ENCODE measurements around the gene TTC33.
"Not testable (repeated sequence)": the region's sequence is repeated elsewhere in the genome, so short reads cannot be mapped to it uniquely, and the experiment has no call there.

TTC33 gene

GRCh38 chr5:40714001-40714400 lies 41.8 kb downstream of the TTC33 start:
- DNase-seq = no peak

- DNase-seq = not testable (repeated sequence)
These were observed 45.2 kb downstream of the TTC33 start for GRCh38 chr5:40710575-40710974.

- DNase-seq = not testable (repeated sequence)
These were observed 50.3 kb downstream of the TTC33 start for GRCh38 chr5:40705484-40705883.

- DNase-seq = not testable (repeated sequence)
These were observed 53.7 kb downstream of the TTC33 start for GRCh38 chr5:40702027-40702426.

- no peak for DNase-seq
These were observed 55.5 kb downstream of the TTC33 start for GRCh38 chr5:40700116-40700782.

GRCh38 chr5:40694433-40694832 lies 61.3 kb downstream of the TTC33 start:
- no peak for DNase-seq

GRCh38 chr5:40691894-40692293 lies 63.9 kb downstream of the TTC33 start:
- no peak for DNase-seq

- no peak for DNase-seq
These were observed 65.5 kb downstream of the TTC33 start for GRCh38 chr5:40690267-40690666.

- DNase-seq = no peak
These were observed 66.3 kb downstream of the TTC33 start for GRCh38 chr5:40689438-40689837.

GRCh38 chr5:40688996-40689395 lies 66.8 kb downstream of the TTC33 start:
- no peak for DNase-seq

GRCh38 chr5:40688127-40688761 lies 67.5 kb downstream of the TTC33 start:
- DNase-seq = peak; percentile 88

- DNase-seq = no peak
These were observed 68.4 kb downstream of the TTC33 start for GRCh38 chr5:40687321-40687720.

GRCh38 chr5:40685976-40686486 lies 69.7 kb downstream of the TTC33 start:
- DNase-seq = no peak

- DNase-seq = no peak
These were observed 70.6 kb downstream of the TTC33 start for GRCh38 chr5:40685193-40685592.

- DNase-seq = no peak
These were observed 72.5 kb downstream of the TTC33 start for GRCh38 chr5:40683305-40683704.

GRCh38 chr5:40682154-40683017 lies 73.4 kb downstream of the TTC33 start:
- no peak for DNase-seq

GRCh38 chr5:40681363-40682153 lies 74.2 kb downstream of the TTC33 start:
- DNase-seq = no peak

GRCh38 chr5:40680741-40681362 lies 74.9 kb downstream of the TTC33 start:
- no peak for DNase-seq

- peak; percentile 29 for DNase-seq
These were observed 75.7 kb downstream of the TTC33 start, which contains the start of gene PTGER4 for GRCh38 chr5:40679913-40680681. PTGER4 (plus strand) TSS chr5:40679915; CDS start chr5:40680994, 1,079 bp downstream.

- peak; percentile 94 for DNase-seq
These were observed 76.4 kb downstream of the TTC33 start for GRCh38 chr5:40679148-40679912.

All from NCI-H510A treated with DMSO at 0.1 percent for 48 hours (cell line).